Astrocyte (in vitro differentiated cells and primary cell): Measurements from ENCODE around the gene DNHD1. TPM values are rescaled to one million over a fixed set of nuclear protein-coding genes. Genes with fewer than 3 reads are reported as not detected.

Experiments used
- DNase-seq: peaks from one replicate; pipeline ENCODE4 v3.0.0-alpha.2; 2010; ENCODE audit warnings: low read depth
- FAIRE-seq: peaks from 2 replicates; lab custom pipeline; 2011; peaks lifted over from hg19 to GRCh38; lab: Jason Lieb, UNC
- H2AFZ ChIP-seq: 2 replicates; pipeline ENCODE4 v1.6.0; 2012; ENCODE audit warnings: low read depth, low read length, inconsistent platforms
- H3K27ac ChIP-seq: 2 replicates; pipeline ENCODE4 v1.5.1; 2011; ENCODE audit warnings: low read depth, low read length, inconsistent platforms
- H3K27me3 ChIP-seq: 2 replicates; pipeline ENCODE4 v1.6.0; 2011; ENCODE audit warnings: low read length, inconsistent platforms; ENCODE audit not compliant: insufficient read depth
- H3K36me3 ChIP-seq: 2 replicates; pipeline ENCODE4 v1.5.1; 2011; ENCODE audit warnings: low read length, inconsistent platforms; ENCODE audit not compliant: insufficient read depth
- H3K4me1 ChIP-seq: 2 replicates; pipeline ENCODE4 v1.5.1; 2011; ENCODE audit warnings: low read length, inconsistent platforms; ENCODE audit not compliant: insufficient read depth
- H3K4me2 ChIP-seq: 2 replicates; pipeline ENCODE4 v1.6.0; 2012; ENCODE audit warnings: low read length, inconsistent platforms
- H3K4me3 ChIP-seq: 2 replicates; pipeline ENCODE4 v1.5.1; 2011; ENCODE audit warnings: low read depth, mild to moderate bottlenecking, low read length, inconsistent platforms; ENCODE audit not compliant: insufficient read depth
- H3K79me2 ChIP-seq: 2 replicates; pipeline ENCODE4 v1.6.0; 2012; ENCODE audit warnings: mild to moderate bottlenecking, low read length, inconsistent platforms; ENCODE audit not compliant: insufficient read depth
- H3K9ac ChIP-seq: 2 replicates; pipeline ENCODE4 v1.6.0; 2012; ENCODE audit warnings: mild to moderate bottlenecking, low read length, inconsistent platforms
- H3K9me3 ChIP-seq: 2 replicates; pipeline ENCODE4 v1.5.1; 2012; ENCODE audit warnings: low read depth, mild to moderate bottlenecking, low read length, inconsistent platforms; ENCODE audit not compliant: insufficient read depth
- H4K20me1 ChIP-seq: 2 replicates; pipeline ENCODE4 v1.6.0; 2012; ENCODE audit warnings: low read length, inconsistent platforms; ENCODE audit not compliant: insufficient read depth
- H3K27ac Mint-ChIP-seq: one replicate; pipeline ENCODE4 v1.8.0; 2021; ENCODE audit warnings: mild to moderate bottlenecking, mixed read lengths; ENCODE audit not compliant: unreplicated experiment
- H3K27me3 Mint-ChIP-seq: one replicate; pipeline ENCODE4 v1.8.0; 2021; ENCODE audit warnings: low read depth, mixed read lengths; ENCODE audit not compliant: unreplicated experiment
- H3K36me3 Mint-ChIP-seq: one replicate; pipeline ENCODE4 v1.8.0; 2021; ENCODE audit warnings: low read depth, mixed read lengths; ENCODE audit not compliant: unreplicated experiment
- H3K4me1 Mint-ChIP-seq: one replicate; pipeline ENCODE4 v1.8.0; 2021; ENCODE audit warnings: low read depth, mixed read lengths; ENCODE audit not compliant: unreplicated experiment
- H3K4me3 Mint-ChIP-seq: one replicate; pipeline ENCODE4 v1.8.0; 2021; ENCODE audit warnings: mild to moderate bottlenecking, moderate library complexity, mixed read lengths; ENCODE audit not compliant: unreplicated experiment
- H3K9me3 Mint-ChIP-seq: one replicate; pipeline ENCODE4 v1.8.0; 2021; ENCODE audit warnings: mild to moderate bottlenecking, mixed read lengths; ENCODE audit not compliant: unreplicated experiment
- EZH2 ChIP-seq: IDR thresholded peaks from 2 replicates; pipeline ENCODE4 v1.6.1; 2012; ENCODE audit warnings: mild to moderate bottlenecking, low read length, inconsistent platforms; ENCODE audit not compliant: insufficient read depth
- total RNA-seq: library from RNA; stranded (reverse); gene quantifications from 2 replicates; pipeline ENCODE4 v1.2.1, GENCODE V29; 2021
- TF ChIP-seq, protein P1 (sequence below): IDR thresholded peaks from 2 replicates; pipeline ENCODE4 v1.5.1; 2011; ENCODE audit warnings: low read depth, mild to moderate bottlenecking, inconsistent platforms, low read length, moderate library complexity; ENCODE audit not compliant: insufficient read depth

DNHD1 gene
- total RNA-seq, 1 donor from 2014 or later, result 8.2 TPM

DNA sequence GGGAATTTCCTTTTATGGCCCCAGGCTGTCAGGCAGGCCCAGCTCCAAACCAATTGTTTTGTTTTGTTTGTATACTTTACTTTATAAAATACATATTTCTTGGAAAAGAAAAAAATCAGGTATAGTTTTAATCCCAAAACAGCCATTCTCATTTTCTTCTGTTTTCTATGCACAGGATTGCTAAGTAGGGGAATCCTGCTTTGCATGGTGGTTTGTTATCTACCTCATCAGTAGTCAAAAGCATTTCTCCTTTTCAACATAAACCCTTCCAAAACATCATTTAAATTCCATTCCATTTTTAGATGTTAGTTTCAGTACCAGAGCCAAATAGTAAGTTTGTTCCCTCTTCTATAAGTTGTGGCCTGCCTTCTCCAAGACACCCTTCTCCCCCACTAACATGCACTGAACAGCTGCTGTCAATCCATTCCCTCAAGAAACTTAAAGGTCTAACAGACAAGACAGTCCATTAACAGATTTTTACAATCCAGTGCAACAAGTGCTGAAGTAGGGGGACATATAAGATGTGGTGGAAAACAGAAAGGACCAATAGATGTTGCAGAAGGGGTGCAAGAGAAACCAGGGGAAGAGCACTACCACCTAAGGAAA is 110.2 kb downstream of the DNHD1 start:
- Mint-ChIP-seq H3K27ac (peak overlapping the region; percentile 35), H3K27me3 (no peaks in the 10 kb centered on the region), H3K36me3 (peaks cover 20% of the 10 kb centered on the region), H3K4me1 (peaks cover 40% of the 10 kb centered on the region), H3K4me3 (peak overlapping the region; percentile 58), H3K9me3 (no peaks in the 10 kb centered on the region)
- TF ChIP-seq, protein P1, sequence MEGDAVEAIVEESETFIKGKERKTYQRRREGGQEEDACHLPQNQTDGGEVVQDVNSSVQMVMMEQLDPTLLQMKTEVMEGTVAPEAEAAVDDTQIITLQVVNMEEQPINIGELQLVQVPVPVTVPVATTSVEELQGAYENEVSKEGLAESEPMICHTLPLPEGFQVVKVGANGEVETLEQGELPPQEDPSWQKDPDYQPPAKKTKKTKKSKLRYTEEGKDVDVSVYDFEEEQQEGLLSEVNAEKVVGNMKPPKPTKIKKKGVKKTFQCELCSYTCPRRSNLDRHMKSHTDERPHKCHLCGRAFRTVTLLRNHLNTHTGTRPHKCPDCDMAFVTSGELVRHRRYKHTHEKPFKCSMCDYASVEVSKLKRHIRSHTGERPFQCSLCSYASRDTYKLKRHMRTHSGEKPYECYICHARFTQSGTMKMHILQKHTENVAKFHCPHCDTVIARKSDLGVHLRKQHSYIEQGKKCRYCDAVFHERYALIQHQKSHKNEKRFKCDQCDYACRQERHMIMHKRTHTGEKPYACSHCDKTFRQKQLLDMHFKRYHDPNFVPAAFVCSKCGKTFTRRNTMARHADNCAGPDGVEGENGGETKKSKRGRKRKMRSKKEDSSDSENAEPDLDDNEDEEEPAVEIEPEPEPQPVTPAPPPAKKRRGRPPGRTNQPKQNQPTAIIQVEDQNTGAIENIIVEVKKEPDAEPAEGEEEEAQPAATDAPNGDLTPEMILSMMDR, result no peak
- no peak for TF ChIP-seq EZH2
- Histone ChIP-seq H3K27me3 (no peaks in the 10 kb centered on the region), H4K20me1 (peaks cover 22% of the 10 kb centered on the region), H3K9me3 (no peaks in the 10 kb centered on the region), H3K9ac (peak overlapping the region; percentile 14), H3K27ac (peak overlapping the region; percentile 31), H3K79me2 (peaks cover 95% of the 10 kb centered on the region), H3K4me2 (peak overlapping the region; percentile 97), H3K4me1 (peaks cover 57% of the 10 kb centered on the region), H2AFZ (no peak overlapping the region), H3K36me3 (peaks cover 38% of the 10 kb centered on the region), H3K4me3 (peak overlapping the region; percentile 1)
- peak; percentile 58 for DNase-seq
- FAIRE-seq, result no peak

DNA sequence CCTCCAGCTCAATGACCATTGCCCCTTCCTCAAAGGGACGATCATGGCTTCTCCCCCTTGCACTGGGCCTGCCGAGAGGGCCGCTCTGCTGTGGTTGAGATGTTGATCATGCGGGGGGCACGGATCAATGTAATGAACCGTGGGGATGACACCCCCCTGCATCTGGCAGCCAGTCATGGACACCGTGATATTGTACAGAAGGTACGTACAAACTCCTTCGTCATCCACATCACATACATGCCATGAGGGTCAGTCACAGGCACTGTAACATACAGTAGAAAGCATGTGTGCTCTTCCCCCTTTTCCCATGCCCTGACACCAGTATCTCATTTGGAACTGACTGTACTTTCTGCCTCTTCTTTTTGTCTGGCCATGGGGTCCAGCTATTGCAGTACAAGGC is 110.9 kb downstream of the DNHD1 start:
- H3K4me2 ChIP-seq, result peak overlapping the region; percentile 97
- Mint-ChIP-seq H3K4me1 (peaks cover 38% of the 10 kb centered on the region), H3K36me3 (peaks cover 20% of the 10 kb centered on the region)

More for the DNA sequence above, 110.9 kb downstream of the DNHD1 start:
- Histone ChIP-seq H3K27me3 (no peaks in the 10 kb centered on the region), H3K4me1 (peaks cover 58% of the 10 kb centered on the region), H4K20me1 (peaks cover 14% of the 10 kb centered on the region), H3K27ac (peak overlapping the region; percentile 29), H3K79me2 (peaks cover 88% of the 10 kb centered on the region), H3K9ac (peak overlapping the region; percentile 14), H3K4me3 (no peak overlapping the region), H3K9me3 (no peaks in the 10 kb centered on the region), H2AFZ (no peak overlapping the region), H3K36me3 (peaks cover 38% of the 10 kb centered on the region)
- peak overlapping the region; percentile 62 for H3K27ac Mint-ChIP-seq
- TF ChIP-seq, protein P1, result no peak
- TF ChIP-seq EZH2, result no peak
- H3K27me3 Mint-ChIP-seq, result no peaks in the 10 kb centered on the region
- no peak overlapping the region for H3K4me3 Mint-ChIP-seq
- no peak for FAIRE-seq
- H3K9me3 Mint-ChIP-seq, result no peaks in the 10 kb centered on the region
- DNase-seq, result no peak
